HepG2 (cell line): Measurements from ENCODE around the gene EPN3. TPM values are rescaled to one million over a fixed set of nuclear protein-coding genes. Genes with fewer than 3 reads are reported as not detected.

Source experiments
- HMG20B ChIP-seq: conservative IDR thresholded peaks from 2 replicates; pipeline ENCODE4 v1.6.1; 2016; ENCODE audit warnings: missing genetic modification reagents, missing compliant biosample characterization
- HNRNPLL ChIP-seq: fragments of 200-400 bp; formaldehyde crosslinking; IDR thresholded peaks from 2 replicates; pipeline ENCODE4 v1.6.1; 2017; ENCODE audit warnings: mild to moderate bottlenecking, low read depth, low read length; ENCODE audit not compliant: poor library complexity, severe bottlenecking
- NFYB ChIP-seq: sonication (generic); formaldehyde crosslinking; IDR thresholded peaks from 2 replicates; pipeline ENCODE4 v1.4.0; 2020; ENCODE audit warnings: missing genetic modification reagents
- REPIN1 ChIP-seq: sonication (generic); formaldehyde crosslinking; IDR thresholded peaks from 2 replicates; pipeline ENCODE4 v1.8.0; 2022; ENCODE audit warnings: missing genetic modification reagents, low read depth, mild to moderate bottlenecking, borderline replicate concordance
- SATB2 ChIP-seq: sonication (generic); formaldehyde crosslinking; IDR thresholded peaks from 2 replicates; pipeline ENCODE4 v1.5.0; 2020; ENCODE audit warnings: missing genetic modification reagents
- ZBTB14 ChIP-seq: sonication (generic); formaldehyde crosslinking; IDR thresholded peaks from 2 replicates; pipeline ENCODE4 v1.4.0; 2020; ENCODE audit warnings: missing genetic modification reagents
- ZNF142 ChIP-seq: sonication (generic); formaldehyde crosslinking; IDR thresholded peaks from 2 replicates; pipeline ENCODE4 v1.4.0; 2020; ENCODE audit warnings: missing genetic modification reagents
- ZNF407 ChIP-seq: sonication (generic); formaldehyde crosslinking; IDR thresholded peaks from one replicate; pipeline ENCODE4 v1.5.1; 2020; ENCODE audit warnings: mild to moderate bottlenecking, missing genetic modification reagents; ENCODE audit errors: not compliant biosample characterization
- ZNF83 ChIP-seq: sonication (generic); formaldehyde crosslinking; IDR thresholded peaks from 2 replicates; pipeline ENCODE4 v1.4.0; 2020; ENCODE audit warnings: missing genetic modification reagents, mild to moderate bottlenecking, borderline replicate concordance
- ZXDC ChIP-seq: sonication (generic); formaldehyde crosslinking; IDR thresholded peaks from 2 replicates; pipeline ENCODE4 v1.5.0; 2020; ENCODE audit warnings: mild to moderate bottlenecking, missing genetic modification reagents
- polyA plus RNA-seq, 8 experiments: library from polyadenylated mRNA; depleted of rRNA in 3 of 8; stranded (reverse) in 7 of 8; unstranded in 1 of 8; fragments of >200 nt; fragmentation: Illumina TruSeq in 4 of 8; extraction: Trizol in 4 of 8; gene quantifications; 2 replicates each; pipeline versions ENCODE4 v1.2.1 to v1.2.3, GENCODE V29; 2011 to 2016; ENCODE audit warnings: low read depth in 4 of 8, missing spikeins in 1 of 8, mixed read lengths in 1 of 8; ENCODE audit not compliant: insufficient read depth in 1 of 8
- total RNA-seq, 5 experiments: library from RNA; depleted of rRNA; stranded (reverse); fragments of >200 nt; fragmentation: Illumina TruSeq; extraction: Trizol; gene quantifications; 2 replicates each; pipeline ENCODE4 v1.2.3, GENCODE V29; 2016; ENCODE audit warnings: low read depth in 1 of 5

EPN3 gene
- total and polyA plus RNA-seq, 2 of the 13 experiments (the other 11 are each of a cell fraction or from before 2014, with no cell fraction given): 0.11 to 0.95 TPM

GRCh38 chr17:50560185-50560824 is 27.8 kb downstream of the EPN3 start, which contains the start of gene CACNA1G (continued):
- TF ChIP-seq ZNF142 (CRISPR knock-in tag) (peak; percentile 78; the same call in 1 of the 2 replicates), SATB2 (CRISPR knock-in tag) (no peak), HMG20B (CRISPR knock-in tag) (no peak), ZXDC (CRISPR knock-in tag) (no peak), NFYB (CRISPR knock-in tag) (peak; percentile 88), ZNF407 (CRISPR knock-in tag) (no peak), HNRNPLL (peak; percentile 46), REPIN1 (CRISPR knock-in tag) (no peak), ZNF83 (CRISPR knock-in tag) (no peak), ZBTB14 (CRISPR knock-in tag) (no peak)
